H1 (cell line): Measurements from ENCODE around the gene ITPR1. TPM values are rescaled to one million over a fixed set of nuclear protein-coding genes. Genes with fewer than 3 reads are reported as not detected.

Experiments
- CTCF ChIA-PET: fragments of 300-600 bp; sonication (Branson Sonifier 250); formaldehyde crosslinking; loops from one replicate; lab custom pipeline; 2021; ENCODE audit not compliant: partially characterized antibody; lab: Charles Lee
- POLR2A ChIA-PET: fragments of 300-600 bp; sonication (Branson Sonifier 250); formaldehyde crosslinking; loops from one replicate; lab custom pipeline; 2021; ENCODE audit warnings: inconsistent platforms; ENCODE audit not compliant: partially characterized antibody; lab: Charles Lee
- DNase-seq, 2 experiments: peaks; one replicate each; pipeline versions ENCODE4 v3.0.0 to v3.0.0-alpha.2; 2010 to 2022; ENCODE audit warnings: low spot score in 2 of 2, low read depth in 1 of 2, mixed read lengths in 1 of 2
- FAIRE-seq: peaks from 2 replicates; lab custom pipeline; 2011; peaks lifted over from hg19 to GRCh38; lab: Jason Lieb, UNC
- H2AFZ ChIP-seq: 2 replicates; pipeline ENCODE4 v1.8.1; 2012; ENCODE audit warnings: low read length, inconsistent platforms
- H2AK5ac ChIP-seq: 2 replicates; pipeline ENCODE4 v1.6.1; 2013; ENCODE audit warnings: low read depth, low read length
- H2BK120ac ChIP-seq: replicated peaks from 2 replicates; pipeline ENCODE3; 2013; ENCODE audit warnings: low read depth, low read length, inconsistent platforms
- H2BK12ac ChIP-seq: 2 replicates; pipeline ENCODE4 v1.6.1; 2013; ENCODE audit warnings: low read depth, low read length
- H2BK15ac ChIP-seq: 2 replicates; pipeline ENCODE4 v1.6.1; 2013; ENCODE audit warnings: low read length
- H2BK20ac ChIP-seq: 2 replicates; pipeline ENCODE4 v1.6.1; 2013; ENCODE audit warnings: low read length
- H2BK5ac ChIP-seq: 2 replicates; pipeline ENCODE4 v1.6.1; 2013; ENCODE audit warnings: low read depth, low read length
- H3K14ac ChIP-seq: 2 replicates; pipeline ENCODE4 v1.6.1; 2013; ENCODE audit warnings: inconsistent platforms; ENCODE audit not compliant: insufficient read length
- H3K18ac ChIP-seq: 2 replicates; pipeline ENCODE4 v1.6.1; 2013; ENCODE audit warnings: low read length; ENCODE audit errors: extremely low read depth
- H3K23ac ChIP-seq: 2 replicates; pipeline ENCODE4 v1.6.1; 2013; ENCODE audit warnings: inconsistent platforms; ENCODE audit not compliant: insufficient read length
- H3K23me2 ChIP-seq: 2 replicates; pipeline ENCODE4 v1.6.1; 2013; ENCODE audit warnings: low read depth, low read length
- H3K27ac ChIP-seq: 2 replicates; pipeline ENCODE4 v1.6.1; 2011; ENCODE audit warnings: low read depth, low read length, inconsistent platforms
- H3K27me3 ChIP-seq, 4 experiments: replicated peaks in 1 of 4; 1 replicate in 1 of 4; 2 replicates in 3 of 4; pipeline versions ENCODE4 v1.6.1 to v1.8.1; 2011 to 2013; ENCODE audit warnings: low read length in 3 of 4, mild to moderate bottlenecking in 3 of 4, inconsistent platforms in 2 of 4, mixed read lengths in 2 of 4, moderate library complexity in 1 of 4; ENCODE audit not compliant: control insufficient read depth in 3 of 4, insufficient read depth in 3 of 4; ENCODE audit errors: extremely low read depth in 1 of 4
- H3K36me3 ChIP-seq, 4 experiments: 2 replicates each; pipeline versions ENCODE4 v1.6.1 to v1.8.1; 2011 to 2013; ENCODE audit warnings: mild to moderate bottlenecking in 4 of 4, low read length in 3 of 4, moderate library complexity in 2 of 4, control low read depth in 1 of 4, inconsistent platforms in 1 of 4; ENCODE audit not compliant: insufficient read depth in 4 of 4, control insufficient read depth in 2 of 4
- H3K4ac ChIP-seq: replicated peaks from 2 replicates; pipeline ENCODE3; 2013; ENCODE audit warnings: low read length, low read depth, mixed read lengths, inconsistent platforms; ENCODE audit not compliant: insufficient read length
- H3K4me1 ChIP-seq, 4 experiments: replicated peaks in 1 of 4; 1 replicate in 1 of 4; 2 replicates in 3 of 4; pipeline versions ENCODE4 v1.6.1 to v1.8.1; 2011 to 2013; ENCODE audit warnings: low read length in 3 of 4, inconsistent platforms in 2 of 4, mixed read lengths in 1 of 4; ENCODE audit not compliant: insufficient read depth in 4 of 4, control insufficient read depth in 3 of 4
- H3K4me2 ChIP-seq, 2 experiments: 2 replicates each; pipeline versions ENCODE4 v1.6.1 to v1.8.1; 2011 to 2013; ENCODE audit warnings: low read depth in 2 of 2, low read length in 2 of 2, control low read depth in 1 of 2, inconsistent platforms in 1 of 2, mild to moderate bottlenecking in 1 of 2; ENCODE audit not compliant: insufficient read depth in 1 of 2
- H3K4me3 ChIP-seq, 4 experiments: fragments of 200-600, 300-600 bp in 1 of 4; sonication (generic), shearing (Covaris generic), sonication (Bioruptor Twin) in 1 of 4; 2 replicates each; pipeline versions ENCODE4 v1.5.1 to v1.8.1; 2011 to 2016; ENCODE audit warnings: low read length in 4 of 4, low read depth in 3 of 4, control low read depth in 2 of 4, inconsistent platforms in 2 of 4, mild to moderate bottlenecking in 2 of 4, mixed read lengths in 1 of 4, moderate library complexity in 1 of 4; ENCODE audit not compliant: insufficient read depth in 2 of 4; ENCODE audit errors: extremely low read depth in 1 of 4
- H3K56ac ChIP-seq: replicated peaks from 2 replicates; pipeline ENCODE3; 2013; ENCODE audit warnings: low read depth, mild to moderate bottlenecking, mixed read lengths, low read length, inconsistent platforms; ENCODE audit not compliant: insufficient read length
- H3K79me1 ChIP-seq: 2 replicates; pipeline ENCODE4 v1.6.1; 2013; ENCODE audit warnings: low read depth, low read length, control low read depth
- H3K79me2 ChIP-seq, 2 experiments: 2 replicates each; pipeline versions ENCODE4 v1.6.1 to v1.8.1; 2012 to 2013; ENCODE audit warnings: low read length in 2 of 2, mild to moderate bottlenecking in 2 of 2, inconsistent platforms in 1 of 2; ENCODE audit not compliant: insufficient read depth in 2 of 2, control insufficient read depth in 1 of 2
- H3K9ac ChIP-seq, 4 experiments: replicated peaks in 1 of 4; 1 replicate in 1 of 4; 2 replicates in 3 of 4; pipeline versions ENCODE4 v1.6.1 to v1.8.1; 2011 to 2013; ENCODE audit warnings: low read depth in 3 of 4, low read length in 3 of 4, control low read depth in 2 of 4, mild to moderate bottlenecking in 2 of 4, moderate library complexity in 2 of 4, inconsistent platforms in 1 of 4; ENCODE audit errors: extremely low read depth in 1 of 4
- H3K9me3 ChIP-seq, 2 experiments: 2 replicates each; pipeline versions ENCODE4 v1.6.1 to v1.8.1; 2012 to 2013; ENCODE audit warnings: mild to moderate bottlenecking in 2 of 2, moderate library complexity in 2 of 2, control low read depth in 1 of 2, inconsistent platforms in 1 of 2, low read depth in 1 of 2, low read length in 1 of 2, mixed read lengths in 1 of 2; ENCODE audit not compliant: insufficient read depth in 2 of 2
- H4K20me1 ChIP-seq, 2 experiments: replicated peaks in 1 of 2; 2 replicates each; pipeline versions ENCODE3 to v1.8.1; 2011 to 2013; ENCODE audit warnings: inconsistent platforms in 2 of 2, low read length in 2 of 2, mild to moderate bottlenecking in 1 of 2; ENCODE audit not compliant: insufficient read depth in 2 of 2, control insufficient read depth in 1 of 2
- H4K5ac ChIP-seq: 2 replicates; pipeline ENCODE4 v1.6.1; 2013; ENCODE audit warnings: low read length, low read depth, mixed read lengths, inconsistent platforms; ENCODE audit not compliant: insufficient read length
- H4K8ac ChIP-seq: 2 replicates; pipeline ENCODE4 v1.8.0; 2013; ENCODE audit warnings: mild to moderate bottlenecking, moderate library complexity, low read length, inconsistent platforms; ENCODE audit not compliant: insufficient read depth; ENCODE audit errors: extremely low read depth
- H4K91ac ChIP-seq: replicated peaks from 2 replicates; pipeline ENCODE3; 2013; ENCODE audit warnings: low read length, mixed read lengths, inconsistent platforms; ENCODE audit not compliant: insufficient read length
- WGBS, 2 experiments: shearing (Covaris generic) in 1 of 2; methylation state at CpG; one replicate each; pipeline versions ENCODE4 v1.1.6 to v1.1.7; 2013 to 2015; ENCODE audit warnings: low lambda C conversion rate in 2 of 2, mixed read lengths in 2 of 2, inconsistent platforms in 1 of 2, low coverage in 1 of 2, missing lambda C conversion rate in 1 of 2; ENCODE audit not compliant: insufficient replicate concordance in 2 of 2, insufficient coverage in 1 of 2, insufficient read length in 1 of 2; ENCODE audit errors: extremely low coverage in 1 of 2, missing lambda C conversion rate in 1 of 2; 5-methylcytosine and 5-hydroxymethylcytosine counted together
- polyA plus RNA-seq, 7 experiments: library from polyadenylated mRNA; depleted of rRNA in 3 of 7; stranded (reverse) in 5 of 7; unstranded in 2 of 7; fragments of >200 nt in 5 of 7; fragments of 200-250 nt in 2 of 7; gene quantifications; 1 replicate in 5 of 7; 2 replicates in 1 of 7; 4 replicates in 1 of 7; pipeline versions ENCODE4 v1.2.1 to v1.2.3, GENCODE V29; 2011 to 2013; ENCODE audit warnings: missing spikeins in 2 of 7, mixed read lengths in 2 of 7
- total RNA-seq: library from RNA; stranded (reverse); fragmentation: NEBNext Ultra II Directional; extraction: Animal tissue kit (Norgen Biotek cat#: 25700); gene quantifications from 2 replicates; pipeline ENCODE4 v1.2.1, GENCODE V29; 2021

Gene ITPR1
- total and polyA plus RNA-seq, 2 of the 8 experiments (the other 6 are each of a cell fraction or from before 2014, with no cell fraction given): 2.5 to 16.3 TPM

- DNase-seq: no peak
- CTCF ChIA-PET: interaction anchor here (0.8 to 2.6 kb wide), 4 partner anchors 14 to 273 kb away, joined by 3 to 11 read pairs (median 4); no protein-coding TSS in a partner anchor
- no peaks in the 10 kb centered on the region for H3K23me2 ChIP-seq
- no peak overlapping the region for H3K27ac ChIP-seq
- H4K91ac ChIP-seq: no peak overlapping the region
- POLR2A ChIA-PET: interaction anchor here (1.2 kb wide), 1 partner anchor 93 kb away, joined by 3 read pairs; no protein-coding TSS in a partner anchor
- H3K9ac ChIP-seq: no peak overlapping the region
- H3K4me3 ChIP-seq: no peak overlapping the region
- no peak overlapping the region for H2BK5ac ChIP-seq
- FAIRE-seq: no peak
- no peaks in the 10 kb centered on the region; a peak in 1 of 8 replicates for H3K36me3 ChIP-seq
- no peak overlapping the region for H2AFZ ChIP-seq
- H3K79me2 ChIP-seq: no peaks in the 10 kb centered on the region
- H2BK20ac ChIP-seq: no peak overlapping the region
- H3K27me3 ChIP-seq: no peaks in the 10 kb centered on the region
- no peak overlapping the region for H3K14ac ChIP-seq
- H3K56ac ChIP-seq: no peak overlapping the region
- H3K4me1 ChIP-seq: peaks cover 0 to 3% (median under 1%) of the 10 kb centered on the region in 4 experiments; a peak in 3 of 7 replicates
- no peak overlapping the region for H2BK120ac ChIP-seq
- no peak overlapping the region for H2BK15ac ChIP-seq
- H4K8ac ChIP-seq: no peak overlapping the region
- no peaks in the 10 kb centered on the region for H3K79me1 ChIP-seq
- no peak overlapping the region for H3K18ac ChIP-seq
- no peak overlapping the region for H3K23ac ChIP-seq
- no peak overlapping the region for H3K4ac ChIP-seq
- 71% methylated on average over 7 of the region's 8 CpGs; no CpG with 5 or more reads in 1 of the 2 experiments for WGBS, 2 experiments
- H3K9me3 ChIP-seq: no peaks in the 10 kb centered on the region
- H4K20me1 ChIP-seq: no peaks in the 10 kb centered on the region
- H2BK12ac ChIP-seq: no peak overlapping the region
- H4K5ac ChIP-seq: no peak overlapping the region
- H3K4me2 ChIP-seq: no peak overlapping the region
- no peak overlapping the region for H2AK5ac ChIP-seq
Observed at GRCh38 chr3:4587061-4587837, 94.1 kb downstream of the ITPR1 start.
